Esophagus (tissue), 2 donors: ENCODE results near the gene IFNAR2. TPM values are rescaled to one million over a fixed set of nuclear protein-coding genes. Genes with fewer than 3 reads are reported as not detected.

Experiments used
- H3K27ac ChIP-seq, 2 donors: one replicate each; pipeline ENCODE4 v1.5.1; 2013; ENCODE audit warnings: low read depth in 2 of 2, mild to moderate bottlenecking in 2 of 2, inconsistent platforms in 1 of 2, low read length in 1 of 2, moderate library complexity in 1 of 2
- H3K27me3 ChIP-seq, 2 donors: one replicate each; pipeline ENCODE4 v1.6.1; 2013; ENCODE audit warnings: low read length in 2 of 2, control low read depth in 1 of 2, mild to moderate bottlenecking in 1 of 2; ENCODE audit not compliant: insufficient read depth in 2 of 2, control insufficient read depth in 1 of 2
- H3K36me3 ChIP-seq, 2 donors: one replicate each; pipeline ENCODE4 v1.6.1; 2013; ENCODE audit warnings: low read length in 1 of 2; ENCODE audit not compliant: control insufficient read depth in 2 of 2, insufficient read depth in 2 of 2
- H3K4me1 ChIP-seq, 2 donors: one replicate each; pipeline ENCODE4 v1.6.1; 2013; ENCODE audit warnings: low read length in 1 of 2; ENCODE audit not compliant: control insufficient read depth in 2 of 2, insufficient read depth in 2 of 2
- H3K4me3 ChIP-seq, 2 donors: one replicate each; pipeline ENCODE4 v1.5.1; 2013; ENCODE audit warnings: low read length in 2 of 2, mild to moderate bottlenecking in 2 of 2, low read depth in 1 of 2, moderate library complexity in 1 of 2
- H3K9me3 ChIP-seq, 2 donors: one replicate each; pipeline ENCODE4 v1.6.1; 2013; ENCODE audit warnings: mild to moderate bottlenecking in 2 of 2, low read depth in 1 of 2, low read length in 1 of 2, moderate library complexity in 1 of 2; ENCODE audit not compliant: control insufficient read depth in 2 of 2, insufficient read depth in 1 of 2
- WGBS, 2 donors: extraction: QIAGEN DNeasy Blood & Tissue Kit; methylation state at CpG; one replicate each; pipeline ENCODE4 v1.1.7; 2013; 5-methylcytosine and 5-hydroxymethylcytosine counted together
- polyA plus RNA-seq, 2 donors: library from polyadenylated mRNA; stranded (reverse); fragments of 200-250 nt; gene quantifications; one replicate each; pipeline ENCODE4 v1.2.3, GENCODE V29; 2013
- donor health status: healthy with polysubstance abuse.
- donor health status: Bipolar disorder and iron deficiency.

Gene IFNAR2
- polyA plus RNA-seq, 2 donors = 4.5 to 7.2 TPM

DNA sequence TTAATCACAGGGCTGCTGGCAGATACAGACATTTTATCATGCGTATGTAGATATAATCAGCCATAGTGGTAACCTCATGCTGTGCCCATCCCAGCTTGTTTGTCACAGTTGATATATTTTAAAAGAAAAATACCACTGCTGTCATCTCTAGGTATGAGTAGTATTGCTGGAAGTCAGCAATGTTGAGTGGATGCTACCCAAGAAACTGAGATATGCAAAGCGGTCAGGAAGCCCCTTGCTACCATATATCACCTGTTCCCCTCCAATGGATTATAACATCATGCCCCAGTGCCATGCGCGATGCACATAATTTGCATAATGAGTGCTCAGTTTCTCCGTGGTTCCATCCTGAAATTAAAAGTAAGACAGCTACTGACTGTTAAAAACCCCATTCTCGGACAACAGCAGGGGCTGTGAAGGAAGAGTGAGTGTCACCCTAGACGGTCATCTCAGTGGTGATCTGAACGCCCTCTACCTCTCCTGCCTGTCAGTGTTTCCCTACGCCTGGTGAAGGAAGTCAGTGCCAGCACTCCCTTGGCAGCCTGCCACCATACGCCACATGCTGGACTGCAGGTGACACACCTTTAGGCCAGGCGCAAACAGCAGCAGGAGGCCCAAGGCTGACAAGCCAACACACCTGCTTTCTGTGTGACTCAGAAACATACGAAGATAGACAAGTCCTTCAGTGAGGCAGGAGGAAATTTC lies 39.2 kb downstream of the IFNAR2 start:
- Histone ChIP-seq H3K36me3 (peaks cover 0 to 5% of the 10 kb centered on the region in 2 donors), H3K9me3 (no peaks in the 10 kb centered on the region), H3K27me3 (no peaks in the 10 kb centered on the region), H3K4me1 (peaks cover 0 to 12% of the 10 kb centered on the region in 2 donors), H3K4me3 (no peak overlapping the region), H3K27ac (peak overlapping the region; percentile 63 to 84)
- WGBS, 2 donors = 59 to 61% methylated on average over 12 of the region's 12 CpGs

DNA sequence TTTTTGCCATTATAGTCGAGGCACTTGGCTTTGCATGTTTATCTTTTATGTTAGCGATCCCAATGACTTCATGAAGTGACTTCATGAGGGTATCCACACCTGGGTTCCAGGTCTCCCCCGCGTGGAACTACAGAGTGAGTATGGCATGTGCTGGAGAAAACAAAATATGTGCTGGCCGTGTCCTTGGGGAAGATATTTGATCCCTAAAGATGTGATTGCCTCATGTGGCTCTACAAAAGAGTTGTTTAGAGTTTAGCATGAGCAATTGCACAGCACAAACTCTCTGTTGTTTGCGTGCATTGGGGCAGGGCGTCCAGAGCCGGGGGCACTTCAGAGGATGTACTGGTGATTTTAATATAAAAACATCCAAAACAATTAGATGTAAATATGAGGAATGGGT lies 41.2 kb downstream of the IFNAR2 start:
- Histone ChIP-seq H3K27me3 (no peaks in the 10 kb centered on the region), H3K4me3 (no peak overlapping the region), H3K36me3 (peaks cover 0 to 5% of the 10 kb centered on the region in 2 donors), H3K4me1 (peaks cover 0 to 12% of the 10 kb centered on the region in 2 donors), H3K9me3 (no peaks in the 10 kb centered on the region), H3K27ac (no peak overlapping the region)
- 93 to 95% methylated on average over 8 of the region's 8 CpGs for WGBS, 2 donors

DNA sequence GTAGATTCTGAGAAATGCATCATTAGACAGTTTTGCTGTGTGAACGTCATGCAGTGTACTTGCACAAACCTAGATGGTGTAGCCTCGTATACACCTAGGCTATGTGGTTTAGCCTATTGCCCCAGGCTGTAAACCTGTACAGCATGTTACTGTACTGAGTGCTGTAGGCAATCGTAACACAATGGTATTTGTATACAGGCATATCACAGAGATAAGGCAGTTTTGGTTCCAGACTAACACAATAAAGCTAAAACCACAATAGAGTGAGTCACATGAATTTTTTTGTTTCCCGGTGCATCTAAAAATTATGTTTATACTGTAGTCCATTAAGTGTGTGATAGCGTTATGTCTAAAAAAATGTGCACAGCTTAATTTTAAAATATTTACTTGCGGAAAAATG lies 43.3 kb downstream of the IFNAR2 start:
- WGBS, 2 donors = 83 to 87% methylated on average over 6 of the region's 6 CpGs
- Histone ChIP-seq H3K4me3 (no peak overlapping the region), H3K36me3 (peaks cover 0 to 5% of the 10 kb centered on the region in 2 donors), H3K9me3 (no peaks in the 10 kb centered on the region), H3K4me1 (peaks cover 0 to 6% of the 10 kb centered on the region in 2 donors), H3K27me3 (no peaks in the 10 kb centered on the region), H3K27ac (no peak overlapping the region)

DNA sequence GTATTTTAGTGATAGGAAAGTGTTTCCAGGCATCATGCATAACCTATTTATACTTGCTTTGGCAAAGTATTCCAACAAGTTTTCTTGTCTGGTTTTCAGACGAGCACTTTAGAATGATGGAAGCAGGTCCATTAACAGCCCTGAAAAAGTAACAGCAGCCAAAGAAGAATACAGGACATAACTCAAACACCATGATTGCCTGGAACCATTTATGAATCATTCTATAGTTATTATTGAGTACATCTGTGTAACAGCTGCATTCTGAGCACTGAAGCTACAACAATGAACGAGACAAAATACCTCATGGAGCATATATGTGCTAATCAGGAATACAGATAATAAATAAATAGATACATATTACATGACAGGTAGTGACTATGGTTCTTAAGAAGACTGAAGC lies 49.0 kb downstream of the IFNAR2 start:
- Histone ChIP-seq H3K4me1 (no peaks in the 10 kb centered on the region), H3K27me3 (no peaks in the 10 kb centered on the region), H3K36me3 (peaks cover 11 to 12% of the 10 kb centered on the region in 2 donors), H3K9me3 (no peaks in the 10 kb centered on the region), H3K27ac (no peak overlapping the region), H3K4me3 (no peak overlapping the region)
- 76 to 92% methylated on average over 2 of the region's 2 CpGs for WGBS, 2 donors

DNA sequence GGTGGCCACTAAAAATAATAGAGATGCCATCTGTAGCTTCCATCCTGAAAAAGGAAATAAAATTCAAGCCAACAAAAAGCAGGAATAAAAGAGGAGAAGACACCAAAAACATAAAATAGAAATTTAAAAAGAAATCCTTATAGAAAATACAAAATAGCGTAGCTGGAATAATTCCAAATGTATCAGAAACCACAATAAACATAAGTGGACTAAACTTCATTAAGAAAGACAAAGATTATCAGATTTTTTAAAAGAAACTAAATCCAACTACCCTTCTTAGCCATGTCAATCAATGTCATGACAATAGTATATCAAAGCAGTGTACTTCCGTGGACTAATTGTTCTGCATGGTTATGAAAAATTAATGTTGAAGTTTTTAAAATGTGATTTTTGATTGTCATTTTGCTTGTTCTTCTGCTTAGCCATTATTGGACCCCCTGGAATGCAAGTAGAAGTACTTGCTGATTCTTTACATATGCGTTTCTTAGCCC lies 49.6 kb downstream of the IFNAR2 start:
- peaks cover 11 to 12% of the 10 kb centered on the region in 2 donors for H3K36me3 ChIP-seq
- WGBS, 2 donors = 92 to 97% methylated on average over 3 of the region's 3 CpGs
- no peak overlapping the region for H3K4me3 ChIP-seq
- H3K27ac ChIP-seq = no peak overlapping the region
- H3K27me3 ChIP-seq = no peaks in the 10 kb centered on the region
- no peaks in the 10 kb centered on the region for H3K4me1 ChIP-seq
- H3K9me3 ChIP-seq = no peaks in the 10 kb centered on the region

Other genes starting within 250 kb of the IFNAR2 start
- gene OLIG2, start 204.0 kb upstream of the IFNAR2 start, polyA plus RNA-seq = not detected
- gene OLIG1, start 159.8 kb upstream of the IFNAR2 start, polyA plus RNA-seq = under 1 TPM in 1 of 2 donors, not detected in 1; 0.01 TPM
- 10 to 100 TPM; 22.9 to 23.9 TPM for gene IL10RB, start 36.4 kb downstream of the IFNAR2 start, polyA plus RNA-seq
- 10 to 100 TPM in 1 of 2 donors, 1 to 10 TPM in 1; 9.0 to 14.1 TPM for gene IFNAR1, start 95.0 kb downstream of the IFNAR2 start, polyA plus RNA-seq
- 10 to 100 TPM; 44.9 to 52.5 TPM for gene IFNGR2, start 173.5 kb downstream of the IFNAR2 start, polyA plus RNA-seq